Endometrium (tissue), 2 donors: ENCODE data around the gene PARP12.

Experiments used
- FAIRE-seq: peaks from 2 replicates; lab custom pipeline; 2012; peaks lifted over from hg19 to GRCh38; lab: Jason Lieb, UNC
- donor health status: control.
- donor health status: control.

Gene PARP12

DNA sequence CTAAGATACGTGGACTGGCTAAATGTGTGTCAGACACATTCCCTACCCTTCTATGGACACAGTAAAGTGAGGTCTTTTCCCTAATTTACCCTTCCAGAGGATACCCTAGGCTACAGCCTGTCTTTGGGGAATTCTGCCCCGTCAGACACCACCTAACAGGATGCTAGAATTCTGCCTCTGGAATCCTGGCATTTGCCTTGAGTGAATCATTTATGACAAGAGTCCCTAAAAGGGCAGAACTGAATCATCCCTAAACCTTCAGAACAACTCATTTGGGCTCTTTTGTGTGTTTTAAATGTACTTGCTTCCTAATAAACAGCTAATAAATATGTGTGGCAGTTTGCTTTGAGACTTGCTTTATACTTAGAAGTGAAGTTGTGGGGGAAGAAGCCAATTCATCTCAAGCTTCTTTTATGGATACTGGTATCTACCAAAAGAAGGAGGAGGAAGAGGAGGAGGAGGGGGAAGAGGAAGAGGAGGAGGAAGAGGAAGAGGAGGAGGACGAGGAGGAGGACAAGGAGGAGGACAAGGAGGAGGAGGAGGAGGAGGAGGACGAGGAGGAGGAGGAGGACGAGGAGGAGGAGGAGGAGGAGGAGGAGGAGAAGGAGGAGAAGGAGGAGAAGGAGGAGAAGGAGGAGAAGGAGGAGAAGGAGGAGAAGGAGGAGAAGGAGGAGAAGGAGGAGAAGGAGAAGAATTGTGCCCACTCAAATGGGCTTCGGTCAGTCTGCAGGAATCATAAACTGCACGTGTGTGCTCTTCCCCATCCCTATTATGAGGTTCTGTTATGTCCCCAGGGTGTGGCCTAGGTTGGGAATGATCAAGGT is 27.1 kb downstream of the PARP12 start:
- FAIRE-seq, result no peak

DNA sequence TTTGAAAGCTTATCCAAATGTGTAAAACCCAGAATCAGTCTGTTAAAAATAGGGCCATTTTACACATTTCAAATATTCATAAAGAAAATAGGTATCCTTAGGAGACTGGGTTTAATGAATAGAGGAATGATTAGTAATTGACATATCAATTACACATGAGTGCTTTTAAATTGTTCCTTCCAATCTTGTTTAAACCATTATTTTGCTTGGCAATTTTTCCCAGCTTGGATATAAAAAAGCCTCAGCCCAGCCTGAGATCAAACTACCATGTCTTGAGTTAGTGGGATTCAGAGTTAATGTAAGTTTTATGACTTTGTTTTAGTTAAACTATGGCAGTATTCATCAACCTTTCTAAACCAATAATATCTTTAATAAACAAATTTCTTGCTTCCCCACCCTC is 28.3 kb downstream of the PARP12 start:
- FAIRE-seq, result no peak

DNA sequence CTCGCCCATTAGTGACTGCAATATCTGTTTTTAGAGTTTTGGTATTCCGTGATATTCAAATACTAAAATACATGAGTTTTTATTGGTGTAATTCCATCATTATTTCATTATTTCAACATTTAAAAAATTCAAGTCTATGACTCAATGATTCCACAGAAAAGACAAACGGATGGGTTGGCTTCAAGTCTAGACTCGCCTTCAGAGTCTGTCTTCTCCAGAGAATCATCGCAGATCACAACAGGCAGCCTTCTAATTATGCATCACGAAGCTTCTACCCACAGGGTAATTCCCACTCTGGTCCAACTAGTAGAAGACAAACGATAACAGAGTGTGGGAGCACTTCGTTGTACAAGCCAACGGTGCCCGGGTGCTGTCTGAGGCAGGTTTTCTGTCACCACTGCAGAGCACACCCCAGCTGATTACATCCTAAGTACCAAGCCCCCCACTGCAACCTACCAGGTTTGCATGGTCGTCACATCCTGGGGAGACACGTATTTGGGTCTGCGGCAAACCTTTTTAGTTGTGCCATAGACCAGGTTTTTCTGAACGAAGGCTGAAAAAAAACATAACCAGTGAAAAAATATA is 28.9 kb downstream of the PARP12 start:
- FAIRE-seq, result no peak

DNA sequence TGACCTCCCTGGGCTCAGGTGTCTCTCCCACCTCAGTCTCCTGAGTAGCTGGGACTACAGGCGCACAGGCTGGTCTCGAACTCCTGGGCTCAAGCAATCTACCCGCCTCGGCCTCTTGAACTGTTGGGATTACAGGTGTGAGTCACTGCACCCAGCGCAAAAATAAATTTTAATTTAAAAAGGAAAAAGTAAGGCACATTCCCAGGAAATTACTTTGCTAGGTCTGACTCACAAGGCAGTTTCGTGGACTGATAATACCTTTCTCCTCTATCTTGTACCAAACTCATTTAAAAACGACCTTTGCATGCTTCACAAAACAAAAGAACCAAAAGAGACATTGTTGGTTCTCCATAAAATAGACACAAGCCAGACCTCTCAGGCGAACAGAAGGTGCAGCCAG is 29.7 kb downstream of the PARP12 start:
- no peak for FAIRE-seq

DNA sequence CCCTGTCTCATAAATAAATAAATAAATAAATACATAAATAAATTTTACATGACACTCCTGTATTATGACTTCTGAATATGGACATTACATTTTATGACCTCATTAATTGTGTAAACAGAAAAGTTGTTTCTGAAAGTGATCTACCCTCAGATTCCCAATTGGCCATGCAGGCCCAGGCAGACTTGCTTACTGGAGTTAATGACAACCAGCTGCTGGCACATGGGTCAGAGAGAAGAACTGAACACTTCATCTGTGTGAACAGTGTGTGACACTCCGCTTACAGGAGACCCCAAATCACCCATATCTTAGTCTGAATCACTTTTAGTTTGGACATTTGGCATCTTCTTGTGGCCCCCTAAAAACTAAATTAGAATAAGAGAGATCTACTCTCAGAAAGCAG is 31.4 kb downstream of the PARP12 start:
- FAIRE-seq, result no peak

DNA sequence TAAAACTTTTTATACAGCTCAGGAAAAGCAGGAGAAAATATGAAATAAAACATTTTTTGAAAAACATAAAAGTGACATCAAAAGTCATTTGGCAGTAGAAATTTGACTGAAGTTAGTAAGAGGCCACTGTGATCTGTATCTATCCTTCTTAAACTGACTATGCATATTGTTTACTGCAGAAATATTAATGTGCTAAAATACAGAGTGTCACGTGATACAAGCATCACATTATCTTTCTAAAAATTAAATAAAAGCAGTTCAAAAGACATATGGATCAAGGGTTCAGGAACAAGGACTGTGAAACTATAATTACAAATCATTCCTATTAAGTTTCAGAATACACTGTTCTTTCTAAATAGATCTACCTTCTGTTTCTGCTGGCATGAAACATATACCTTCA is 33.7 kb downstream of the PARP12 start:
- FAIRE-seq, result no peak

DNA sequence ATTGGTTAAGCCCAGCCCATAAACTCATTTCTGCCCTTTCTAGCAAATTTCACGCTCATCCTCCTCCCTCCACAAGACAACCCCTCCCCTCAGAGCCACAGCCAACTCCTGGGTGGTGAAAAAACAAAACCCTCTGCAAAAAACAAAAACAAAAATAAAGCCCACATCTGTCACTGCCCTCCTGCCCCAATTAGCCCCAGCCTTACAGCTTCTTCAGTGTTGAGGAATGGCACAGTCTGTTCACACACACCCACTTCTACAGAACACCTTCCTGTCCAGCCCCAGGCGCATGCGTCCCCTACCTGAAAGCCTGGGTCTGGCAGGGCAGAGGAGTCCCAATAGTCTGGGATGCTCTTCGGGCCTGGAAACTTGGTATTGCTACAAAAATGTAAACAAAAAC is 34.4 kb downstream of the PARP12 start:
- no peak for FAIRE-seq

DNA sequence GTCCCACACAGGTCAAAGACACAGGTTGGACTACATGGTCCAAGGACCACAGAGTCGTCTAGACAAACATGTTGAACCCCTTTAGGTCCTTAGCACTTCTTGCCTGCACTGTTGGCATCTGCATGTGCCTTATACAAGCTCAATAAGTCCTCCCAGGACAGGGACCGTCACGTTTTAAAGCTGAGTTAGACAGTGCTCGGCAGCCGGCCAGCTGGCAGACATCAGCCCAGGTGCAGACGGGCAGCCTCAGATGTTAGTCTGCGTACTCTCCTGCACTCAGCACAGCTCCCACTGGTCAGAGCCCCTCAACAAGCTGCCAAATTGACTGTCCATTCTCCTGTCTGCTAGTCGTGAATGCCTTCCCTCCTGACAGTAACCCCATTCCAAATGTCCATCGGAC is 34.9 kb downstream of the PARP12 start:
- no peak for FAIRE-seq

DNA sequence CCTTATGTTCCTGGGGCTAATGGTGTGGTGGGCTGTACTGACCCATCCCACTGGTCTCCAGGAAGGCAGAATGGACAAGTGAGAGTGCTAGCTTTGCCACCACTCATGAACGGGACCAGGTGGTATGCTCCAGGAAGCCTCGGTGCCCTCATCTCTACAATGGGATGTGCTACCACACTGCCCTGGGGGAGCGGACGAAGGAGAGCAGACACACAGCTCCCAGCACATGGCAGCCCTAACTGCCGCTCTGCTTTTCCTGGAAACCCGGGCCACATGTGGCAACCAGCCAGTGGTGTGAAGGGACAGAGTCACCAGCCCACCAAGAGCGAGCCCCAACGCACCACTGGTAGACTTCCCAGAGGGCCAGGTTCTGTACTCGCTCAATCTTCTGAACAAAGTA is 35.8 kb downstream of the PARP12 start:
- no peak for FAIRE-seq

DNA sequence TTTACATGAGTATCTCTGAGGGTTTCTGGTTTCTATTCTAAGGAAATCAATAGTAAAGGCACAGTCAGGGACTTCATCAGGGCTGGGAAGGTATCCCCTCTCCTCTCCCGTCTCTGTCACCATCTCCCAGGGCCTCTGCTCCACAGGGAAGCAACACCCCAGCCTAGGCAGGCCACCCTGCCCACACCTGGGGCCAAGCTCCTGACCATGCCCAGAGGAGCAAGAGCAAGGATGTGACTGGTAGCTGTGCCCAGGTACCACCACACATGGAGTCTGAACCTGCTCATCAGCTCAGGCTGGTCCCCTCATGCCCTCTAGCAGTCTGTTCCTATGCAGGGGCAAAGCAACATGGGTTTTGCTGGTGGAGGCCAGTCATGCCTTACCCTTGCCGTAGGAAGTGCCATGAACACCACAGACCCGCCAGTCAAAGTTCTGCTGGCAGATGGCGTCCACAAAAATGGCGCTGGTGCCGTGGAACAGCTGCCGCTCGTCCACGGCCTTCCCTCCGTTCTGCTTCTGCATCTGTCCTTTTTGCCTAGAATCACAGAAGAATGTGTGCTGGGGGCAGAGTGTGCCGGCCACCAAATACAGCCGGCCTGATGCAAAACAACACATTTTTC is 36.8 kb downstream of the PARP12 start:
- no peak for FAIRE-seq

DNA sequence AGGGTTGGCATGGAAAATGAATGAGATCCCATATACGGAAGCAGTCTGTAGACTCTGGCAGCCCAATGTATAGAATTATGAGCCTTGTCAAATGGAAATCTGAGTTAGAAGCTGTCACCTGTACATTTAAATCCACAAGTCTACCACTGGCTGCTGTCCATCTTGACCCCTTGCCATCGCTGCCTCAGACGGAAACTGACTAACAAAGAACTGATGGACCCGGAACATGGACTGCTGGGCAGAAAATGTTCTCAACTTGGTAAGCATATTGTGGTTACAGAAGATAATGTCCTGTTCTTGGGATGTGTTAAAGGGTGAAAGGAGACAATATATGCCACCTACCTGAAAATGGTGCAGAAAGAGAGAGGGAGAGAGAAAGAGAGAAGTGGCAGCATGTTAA is 37.5 kb downstream of the PARP12 start:
- no peak for FAIRE-seq

DNA sequence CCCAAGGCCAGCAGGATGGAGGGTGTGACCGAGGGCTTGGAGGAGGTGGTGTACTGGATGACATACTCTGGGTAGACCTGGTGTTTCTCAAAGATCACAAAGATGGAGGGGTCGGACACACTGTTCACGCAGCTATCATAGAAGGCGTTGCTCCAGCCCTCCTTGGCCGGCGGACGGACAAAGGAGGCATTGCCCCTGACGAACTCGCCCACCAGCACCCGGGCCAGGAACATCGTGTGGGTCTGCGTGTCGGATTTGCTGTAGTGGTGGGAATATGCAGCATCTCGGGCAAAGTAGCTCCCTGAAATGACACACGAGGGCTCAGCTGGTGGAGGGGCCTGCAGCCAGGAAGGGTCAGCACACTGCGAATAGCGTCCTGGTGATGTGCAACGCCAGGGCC is 38.2 kb downstream of the PARP12 start:
- FAIRE-seq, result no peak

DNA sequence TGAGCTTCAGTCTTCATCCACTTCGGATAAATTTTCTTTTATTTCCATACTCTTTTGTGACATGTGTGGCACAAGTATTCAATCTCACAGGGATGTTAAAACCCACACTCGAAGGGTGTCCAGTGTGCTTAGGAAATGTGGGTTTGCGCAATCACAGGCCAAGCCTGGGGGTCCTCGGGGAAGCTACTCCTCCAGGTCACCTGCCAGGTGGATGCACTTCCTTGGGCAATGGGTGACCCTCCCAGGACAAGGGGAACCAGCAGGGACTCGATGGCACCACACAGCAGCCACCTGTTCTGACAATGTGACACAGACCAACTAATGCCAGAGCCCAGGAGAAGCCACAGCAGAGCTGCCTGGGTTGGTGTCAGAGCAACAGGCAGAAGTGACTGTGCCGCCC is 39.0 kb downstream of the PARP12 start:
- no peak for FAIRE-seq

DNA sequence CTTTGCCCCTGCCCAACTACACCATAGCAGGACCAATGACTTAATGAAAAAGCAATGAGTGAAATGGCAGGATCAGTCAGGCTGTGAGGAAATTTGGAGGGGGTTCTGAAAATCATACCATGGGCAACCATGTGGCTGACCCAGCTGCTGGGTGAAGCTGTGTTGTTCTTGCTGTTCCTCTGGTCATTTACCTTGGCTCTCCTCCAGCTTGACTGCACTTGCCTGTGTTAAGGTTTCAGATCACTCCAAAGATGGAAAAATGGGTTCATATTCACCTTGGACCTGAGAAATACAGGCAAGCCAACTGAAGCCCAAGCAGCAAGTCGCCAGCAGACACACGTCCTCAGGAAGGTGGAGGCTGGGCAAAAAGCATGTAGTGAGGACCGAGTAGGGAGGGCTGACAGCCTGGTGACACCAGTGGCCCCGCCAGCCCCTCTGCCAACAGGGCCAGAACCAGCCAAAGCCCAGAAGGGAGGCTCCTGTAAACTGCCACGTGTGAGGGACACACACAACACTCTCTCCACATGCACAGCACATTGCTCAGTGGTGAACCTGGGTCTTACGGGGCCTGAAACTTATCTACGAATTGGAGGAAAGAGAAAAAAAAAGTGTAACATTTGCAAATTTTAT is 40.1 kb downstream of the PARP12 start:
- no peak for FAIRE-seq

DNA sequence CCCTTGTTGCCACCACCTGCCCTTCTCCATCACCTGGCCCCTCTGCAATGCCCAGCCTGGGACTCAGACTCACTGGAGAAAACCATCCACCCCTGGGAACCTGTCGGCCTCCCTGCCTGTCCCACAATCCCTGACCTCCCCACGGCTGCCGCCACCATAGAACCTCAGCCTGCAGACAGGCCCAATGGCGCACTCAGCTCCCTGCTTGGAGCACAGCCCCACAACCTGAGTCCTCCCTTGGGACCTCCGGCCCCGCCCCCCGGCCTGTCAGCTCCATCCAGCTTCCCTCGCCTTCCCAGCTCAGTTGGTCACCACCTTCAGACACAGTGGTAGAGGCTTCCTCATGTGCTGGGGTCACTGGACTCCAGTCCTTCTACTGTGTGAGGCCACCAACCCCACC is 41.1 kb downstream of the PARP12 start:
- FAIRE-seq, result no peak

DNA sequence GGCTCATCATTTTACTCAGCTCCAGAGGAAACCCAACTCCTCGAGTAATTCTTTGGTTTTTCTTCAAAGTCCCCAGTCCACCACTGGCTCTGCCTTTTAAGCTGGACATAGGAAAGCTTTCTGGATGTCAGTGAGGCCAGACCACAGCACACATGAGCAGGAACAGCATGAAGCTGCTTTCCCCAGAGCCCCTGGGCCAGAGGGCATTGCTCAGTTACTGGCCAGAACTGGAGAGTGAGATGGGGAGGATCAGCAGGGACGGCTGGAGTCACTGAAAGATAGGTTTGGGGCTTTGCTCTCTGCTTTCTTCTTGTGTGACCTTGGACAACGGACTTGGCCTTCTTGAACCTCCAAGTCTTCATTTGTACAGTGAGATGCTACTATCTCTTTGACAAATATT is 43.1 kb downstream of the PARP12 start:
- FAIRE-seq, result no peak

DNA sequence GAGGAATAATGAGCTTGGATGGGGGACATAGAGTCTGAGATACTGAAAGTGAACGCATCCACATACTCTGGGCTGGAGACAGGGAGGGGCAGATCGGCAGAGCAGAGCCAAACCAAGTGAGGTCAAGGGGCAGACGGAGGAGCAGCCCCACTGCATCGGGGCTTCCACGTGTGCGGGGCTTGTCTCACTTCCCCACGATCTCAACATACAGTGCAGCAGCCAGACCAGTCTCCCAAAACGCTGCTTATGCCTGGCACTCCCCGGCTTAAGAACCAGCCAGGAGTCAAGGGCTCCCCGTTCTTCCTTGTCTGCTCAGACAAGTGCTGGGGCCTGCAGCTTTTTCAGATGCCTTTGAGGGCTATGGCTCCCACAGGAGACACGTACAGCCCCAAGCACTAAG is 43.6 kb downstream of the PARP12 start:
- no peak for FAIRE-seq

DNA sequence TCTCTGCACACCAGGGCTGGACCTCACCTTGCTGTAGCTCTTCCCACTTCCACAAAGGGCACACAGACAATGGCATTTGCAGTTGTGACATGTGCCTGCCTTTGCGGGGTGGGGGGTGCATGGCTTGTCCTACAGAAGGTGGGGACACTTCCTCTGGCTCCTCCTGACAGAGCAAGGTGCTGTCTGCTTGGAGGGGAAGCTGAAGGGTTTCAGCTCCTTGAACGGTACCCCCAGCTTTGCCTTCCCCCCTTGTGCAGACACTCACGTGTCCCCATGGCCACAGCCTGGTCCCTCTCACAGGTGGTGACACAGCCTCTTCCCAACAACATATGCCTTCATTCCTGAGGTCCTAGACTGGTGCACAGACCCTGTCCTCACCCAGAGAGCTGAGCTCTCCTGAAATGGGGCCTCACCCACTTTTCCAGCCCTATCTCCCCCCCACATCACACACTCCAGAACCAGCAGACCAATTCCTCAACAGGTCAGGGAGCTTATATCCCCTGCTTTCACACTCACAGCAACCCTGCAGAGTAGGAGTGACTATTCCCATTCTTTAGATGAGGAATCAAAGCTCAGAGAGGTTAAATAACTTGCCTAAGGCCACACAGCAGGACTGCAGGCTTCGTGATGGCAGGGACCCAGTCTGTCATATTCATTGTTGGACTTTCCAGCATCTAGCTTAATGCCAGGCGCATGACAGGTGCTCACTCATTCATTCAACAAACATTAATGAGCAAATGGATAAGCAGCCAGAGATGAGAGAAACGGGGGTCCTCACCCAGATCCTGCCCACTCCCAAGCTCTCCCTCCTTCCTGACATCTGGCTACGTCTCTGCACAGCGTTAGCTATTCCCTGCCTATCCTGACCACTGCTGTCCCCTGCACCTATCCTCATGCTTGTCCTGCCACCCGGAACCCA is 44.4 kb downstream of the PARP12 start:
- no peak for FAIRE-seq

DNA sequence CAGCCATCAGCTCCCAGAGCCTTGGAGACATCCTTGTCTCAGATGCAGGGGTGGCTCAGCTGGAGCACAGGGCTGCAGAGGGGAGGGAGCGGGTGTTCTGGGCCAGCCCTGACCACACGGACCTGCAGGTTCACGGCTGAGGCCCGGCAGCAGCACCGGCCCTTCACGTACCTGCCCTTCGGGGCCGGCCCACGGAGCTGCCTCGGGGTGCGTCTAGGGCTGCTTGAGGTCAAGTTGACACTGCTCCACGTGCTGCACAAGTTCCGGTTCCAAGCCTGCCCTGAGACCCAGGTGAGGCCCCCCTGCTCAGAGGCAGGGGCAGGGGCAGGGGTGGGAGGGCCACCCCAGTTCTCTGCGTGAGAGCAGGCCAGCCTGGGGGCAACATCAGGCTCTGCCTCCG is 45.2 kb downstream of the PARP12 start:
- no peak for FAIRE-seq

DNA sequence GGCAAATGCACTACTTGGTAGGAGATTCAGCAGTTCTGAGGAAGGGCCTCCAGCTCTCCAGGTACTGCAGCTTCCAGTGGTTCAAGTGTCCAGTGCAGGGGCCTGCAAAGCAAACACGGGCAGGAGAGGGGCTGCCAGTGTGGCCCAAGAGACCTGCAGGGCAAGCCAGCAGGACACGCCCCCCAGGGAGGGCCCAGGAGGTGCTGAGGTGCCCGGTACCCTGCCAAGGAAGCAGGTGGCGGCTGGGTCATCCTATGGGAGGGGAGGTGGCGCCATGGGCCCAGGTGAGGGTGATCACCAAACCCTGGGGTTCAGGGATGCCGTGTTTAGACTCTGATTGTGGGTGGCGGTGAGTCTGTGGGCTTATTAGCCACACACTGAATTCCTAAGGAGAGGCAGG is 45.7 kb downstream of the PARP12 start:
- no peak for FAIRE-seq

DNA sequence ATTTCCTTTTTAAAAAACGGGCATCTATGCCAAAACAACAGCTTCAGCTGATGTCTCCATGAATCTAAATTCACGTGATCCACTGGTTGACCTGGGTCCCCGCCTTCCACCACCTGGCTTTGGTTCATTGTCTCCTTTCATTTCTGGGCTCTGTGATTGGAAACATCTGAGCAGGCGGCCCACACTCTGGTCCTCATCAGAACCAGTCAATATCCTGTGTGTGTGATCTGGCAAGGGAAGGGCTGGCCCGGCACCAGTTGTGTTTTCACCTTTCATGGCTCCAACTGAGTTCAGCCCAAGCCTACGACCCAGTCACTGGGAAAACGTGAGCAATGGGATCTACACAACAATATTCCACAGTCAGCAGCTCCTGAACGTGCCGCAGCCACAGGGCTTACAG is 46.2 kb downstream of the PARP12 start:
- FAIRE-seq, result no peak

DNA sequence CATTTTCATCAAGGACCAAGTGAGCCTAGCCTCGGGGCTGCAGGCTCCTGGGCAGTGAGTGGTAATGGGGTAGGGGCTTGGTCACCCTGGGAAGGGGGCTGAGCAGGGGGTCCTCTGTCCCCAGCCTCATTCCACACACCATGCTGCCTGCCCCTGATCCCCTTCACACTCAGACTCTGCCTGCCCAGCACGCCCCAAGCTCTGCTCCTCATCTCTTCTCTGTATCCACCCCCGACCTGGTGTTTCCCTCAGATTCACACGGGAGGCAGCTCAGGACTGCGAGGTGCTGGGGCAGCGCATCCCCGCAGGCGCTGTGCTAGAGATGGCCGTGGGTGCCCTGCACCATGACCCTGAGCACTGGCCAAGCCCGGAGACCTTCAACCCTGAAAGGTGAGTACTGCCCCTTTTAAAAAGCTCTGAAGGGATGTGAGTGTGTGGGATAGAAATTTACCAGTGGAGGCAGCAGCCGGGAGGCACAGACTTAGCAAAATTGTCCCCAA is 47.2 kb downstream of the PARP12 start:
- no peak for FAIRE-seq
